ENCODE data around the gene UBE2D1.
A peak's percentile ranks its signal among the peaks of the same experiment; 100 is the strongest.

UBE2D1 gene

GRCh38 chr10:58334817-58335305, at the start of gene UBE2D1:
UBE2D1 (plus strand) TSS chr10:58335006; CDS start chr10:58335202, 196 bp downstream.
- DNase-seq (peak; percentile 80), ATAC-seq (replicated peaks) (peak; percentile 97)
- Mint-ChIP-seq H3K27ac (peak within 1 kb of the TSS; percentile 87), H3K27me3 (no peaks in the 10 kb centered on the region), H3K4me1 (peaks cover 16 to 36% of the 10 kb centered on the region in 2 donors), H3K9me3 (no peaks in the 10 kb centered on the region), H3K4me3 (peak within 1 kb of the TSS; percentile 90 to 92), H3K36me3 (peaks cover 0 to 8% of the 10 kb centered on the region in 2 donors)

- DNase-seq (no peak), ATAC-seq (replicated peaks) (peak; percentile 61 to 71)
- Mint-ChIP-seq H3K4me1 (peaks cover 3 to 7% of the 10 kb centered on the region in 2 donors), H3K4me3 (no peak overlapping the region), H3K27me3 (no peaks in the 10 kb centered on the region), H3K27ac (no peak overlapping the region), H3K9me3 (no peaks in the 10 kb centered on the region), H3K36me3 (peaks cover 0 to 8% of the 10 kb centered on the region in 2 donors)
These were observed 43.1 kb upstream of the UBE2D1 start for GRCh38 chr10:58291538-58292174.

GRCh38 chr10:58293989-58294388, 40.8 kb upstream of the UBE2D1 start:
- H3K27ac Mint-ChIP-seq, result no peak overlapping the region
- ATAC-seq (replicated peaks) (no peak), DNase-seq (no peak)
- no peaks in the 10 kb centered on the region for H3K27me3 Mint-ChIP-seq
- H3K4me1 Mint-ChIP-seq, result peaks cover 3 to 7% of the 10 kb centered on the region in 2 donors
- H3K36me3 Mint-ChIP-seq, result peaks cover 0 to 4% of the 10 kb centered on the region in 2 donors
- no peaks in the 10 kb centered on the region for H3K9me3 Mint-ChIP-seq
- H3K4me3 Mint-ChIP-seq, result no peak overlapping the region

GRCh38 chr10:58299580-58299979, 35.2 kb upstream of the UBE2D1 start:
- Mint-ChIP-seq H3K27ac (no peak overlapping the region), H3K4me3 (no peak overlapping the region), H3K36me3 (no peaks in the 10 kb centered on the region), H3K4me1 (peaks cover 0 to 5% of the 10 kb centered on the region in 2 donors), H3K9me3 (no peaks in the 10 kb centered on the region), H3K27me3 (peaks cover 10 to 13% of the 10 kb centered on the region in 2 donors)
- peak; percentile 80 to 82 for ATAC-seq (replicated peaks)
- peak; percentile 11 for DNase-seq

GRCh38 chr10:58300676-58301075, 34.1 kb upstream of the UBE2D1 start:
- H3K4me1 Mint-ChIP-seq, result peaks cover 0 to 5% of the 10 kb centered on the region in 2 donors
- no peaks in the 10 kb centered on the region for H3K36me3 Mint-ChIP-seq
- H3K9me3 Mint-ChIP-seq, result no peaks in the 10 kb centered on the region
- H3K27ac Mint-ChIP-seq, result no peak overlapping the region
- ATAC-seq (replicated peaks) (no peak), DNase-seq (no peak)
- H3K4me3 Mint-ChIP-seq, result no peak overlapping the region
- H3K27me3 Mint-ChIP-seq, result peaks cover 11 to 13% of the 10 kb centered on the region in 2 donors

GRCh38 chr10:58302254-58302653, 32.6 kb upstream of the UBE2D1 start:
- H3K36me3 Mint-ChIP-seq, result no peaks in the 10 kb centered on the region
- no peak for ATAC-seq (replicated peaks)
- peaks cover 0 to 5% of the 10 kb centered on the region in 2 donors for H3K4me1 Mint-ChIP-seq
- no peak overlapping the region for H3K27ac Mint-ChIP-seq
- H3K27me3 Mint-ChIP-seq, result peaks cover 17 to 21% of the 10 kb centered on the region in 2 donors
- no peak overlapping the region for H3K4me3 Mint-ChIP-seq
- H3K9me3 Mint-ChIP-seq, result no peaks in the 10 kb centered on the region
- DNase-seq, result no peak

GRCh38 chr10:58304099-58304633, 30.6 kb upstream of the UBE2D1 start:
- H3K36me3 Mint-ChIP-seq, result no peaks in the 10 kb centered on the region
- H3K4me3 Mint-ChIP-seq, result no peak overlapping the region
- no peak overlapping the region for H3K27ac Mint-ChIP-seq
- no peak for DNase-seq
- no peaks in the 10 kb centered on the region for H3K9me3 Mint-ChIP-seq
- peaks cover 26 to 40% of the 10 kb centered on the region in 2 donors for H3K27me3 Mint-ChIP-seq
- peaks cover 0 to 5% of the 10 kb centered on the region in 2 donors for H3K4me1 Mint-ChIP-seq
- ATAC-seq (replicated peaks), result no peak

GRCh38 chr10:58305821-58306220, 29.0 kb upstream of the UBE2D1 start:
- no peaks in the 10 kb centered on the region for H3K4me1 Mint-ChIP-seq
- no peaks in the 10 kb centered on the region for H3K9me3 Mint-ChIP-seq
- H3K27me3 Mint-ChIP-seq, result peaks cover 34 to 46% of the 10 kb centered on the region in 2 donors
- H3K36me3 Mint-ChIP-seq, result no peaks in the 10 kb centered on the region
- ATAC-seq (replicated peaks), result no peak
- no peak overlapping the region for H3K4me3 Mint-ChIP-seq
- H3K27ac Mint-ChIP-seq, result no peak overlapping the region
- no peak for DNase-seq

GRCh38 chr10:58307676-58308075, 27.1 kb upstream of the UBE2D1 start:
- Mint-ChIP-seq H3K27me3 (peaks cover 29 to 53% of the 10 kb centered on the region in 2 donors), H3K4me1 (no peaks in the 10 kb centered on the region), H3K9me3 (no peaks in the 10 kb centered on the region), H3K36me3 (no peaks in the 10 kb centered on the region), H3K4me3 (no peak overlapping the region), H3K27ac (no peak overlapping the region)
- ATAC-seq (replicated peaks), result no peak
- no peak for DNase-seq

- Mint-ChIP-seq H3K4me1 (no peaks in the 10 kb centered on the region), H3K36me3 (no peaks in the 10 kb centered on the region), H3K4me3 (no peak overlapping the region), H3K9me3 (no peaks in the 10 kb centered on the region), H3K27ac (no peak overlapping the region), H3K27me3 (peaks cover 21 to 39% of the 10 kb centered on the region in 2 donors)
- DNase-seq, result no peak
- no peak for ATAC-seq (replicated peaks)
These were observed 23.8 kb upstream of the UBE2D1 start for GRCh38 chr10:58311026-58311425.

GRCh38 chr10:58316874-58317273, 17.9 kb upstream of the UBE2D1 start:
- no peak overlapping the region for H3K27ac Mint-ChIP-seq
- H3K4me1 Mint-ChIP-seq, result no peaks in the 10 kb centered on the region
- no peaks in the 10 kb centered on the region for H3K36me3 Mint-ChIP-seq
- peaks cover 11 to 12% of the 10 kb centered on the region in 2 donors for H3K27me3 Mint-ChIP-seq
- ATAC-seq (replicated peaks) (no peak), DNase-seq (no peak)
- no peak overlapping the region for H3K4me3 Mint-ChIP-seq
- no peaks in the 10 kb centered on the region for H3K9me3 Mint-ChIP-seq

- no peak overlapping the region for H3K4me3 Mint-ChIP-seq
- no peaks in the 10 kb centered on the region for H3K36me3 Mint-ChIP-seq
- H3K27ac Mint-ChIP-seq, result no peak overlapping the region
- DNase-seq, result no peak
- ATAC-seq (replicated peaks), result no peak
- peaks cover 11 to 12% of the 10 kb centered on the region in 2 donors for H3K27me3 Mint-ChIP-seq
- peaks cover 6 to 10% of the 10 kb centered on the region in 2 donors for H3K4me1 Mint-ChIP-seq
- H3K9me3 Mint-ChIP-seq, result no peaks in the 10 kb centered on the region
These were observed 16.5 kb upstream of the UBE2D1 start for GRCh38 chr10:58318346-58318745.

GRCh38 chr10:58319599-58319998, 15.2 kb upstream of the UBE2D1 start:
- Mint-ChIP-seq H3K27ac (no peak overlapping the region), H3K36me3 (no peaks in the 10 kb centered on the region), H3K9me3 (no peaks in the 10 kb centered on the region), H3K4me3 (no peak overlapping the region), H3K27me3 (peaks cover 11 to 12% of the 10 kb centered on the region in 2 donors), H3K4me1 (peaks cover 6 to 10% of the 10 kb centered on the region in 2 donors)
- ATAC-seq (replicated peaks) (no peak), DNase-seq (no peak)

GRCh38 chr10:58320351-58321049, 14.3 kb upstream of the UBE2D1 start:
- H3K36me3 Mint-ChIP-seq, result no peaks in the 10 kb centered on the region
- no peak for ATAC-seq (replicated peaks)
- H3K4me1 Mint-ChIP-seq, result peaks cover 6 to 10% of the 10 kb centered on the region in 2 donors
- H3K9me3 Mint-ChIP-seq, result no peaks in the 10 kb centered on the region
- H3K4me3 Mint-ChIP-seq, result no peak overlapping the region
- no peak overlapping the region for H3K27ac Mint-ChIP-seq
- DNase-seq, result no peak
- peaks cover 11 to 12% of the 10 kb centered on the region in 2 donors for H3K27me3 Mint-ChIP-seq
